Karpas-422 (cell line): ENCODE results near the gene SMIM23. TPM values are rescaled to one million over a fixed set of nuclear protein-coding genes. Genes with fewer than 3 reads are reported as not detected.

Source experiments
- DNase-seq: peaks from one replicate; pipeline ENCODE4 v3.0.0-alpha.2; 2015
- H2AFZ ChIP-seq: fragments of 200-600 bp; sonication (generic); 2 replicates; pipeline ENCODE4 v1.6.1; 2014; ENCODE audit warnings: antibody characterized with exemption, low read length, mixed read lengths
- H3K27ac ChIP-seq: fragments of 200-600 bp; sonication (generic); 2 replicates; pipeline ENCODE4 v1.5.1; 2014; ENCODE audit warnings: mild to moderate bottlenecking, low read length, moderate library complexity
- H3K27me3 ChIP-seq: fragments of 200-600 bp; sonication (generic); 2 replicates; pipeline ENCODE4 v1.6.1; 2014; ENCODE audit warnings: low read length, mixed read lengths
- H3K36me3 ChIP-seq: fragments of 200-600 bp; sonication (generic); 2 replicates; pipeline ENCODE4 v1.6.1; 2014; ENCODE audit warnings: low read length, mixed read lengths; ENCODE audit not compliant: insufficient read depth
- H3K4me1 ChIP-seq: fragments of 200-600 bp; sonication (generic); 2 replicates; pipeline ENCODE4 v1.6.1; 2014; ENCODE audit warnings: mild to moderate bottlenecking, low read length, mixed read lengths
- H3K4me2 ChIP-seq: fragments of 200-600 bp; sonication (generic); 2 replicates; pipeline ENCODE4 v1.6.1; 2014; ENCODE audit warnings: low read length, low read depth, mild to moderate bottlenecking; ENCODE audit not compliant: poor library complexity, severe bottlenecking
- H3K4me3 ChIP-seq: fragments of 200-600 bp; sonication (generic); 2 replicates; pipeline ENCODE4 v1.5.1; 2014; ENCODE audit warnings: mild to moderate bottlenecking, antibody characterized with exemption, low read length, mixed read lengths
- H3K79me2 ChIP-seq: fragments of 200-600 bp; sonication (generic); 2 replicates; pipeline ENCODE4 v1.6.1; 2014; ENCODE audit warnings: mild to moderate bottlenecking, low read length, mixed read lengths
- H3K9ac ChIP-seq: fragments of 200-600 bp; sonication (generic); 2 replicates; pipeline ENCODE4 v1.6.0; 2014; ENCODE audit warnings: low read length
- H3K9me2 ChIP-seq: fragments of 200-600 bp; sonication (generic), shearing (Covaris generic); replicated peaks from 2 replicates; pipeline ENCODE4 v1.6.0; 2014; ENCODE audit warnings: mild to moderate bottlenecking, low read length, moderate library complexity; ENCODE audit not compliant: insufficient read depth
- H3K9me3 ChIP-seq: fragments of 300-700, 200-600 bp; sonication (generic); 2 replicates; pipeline ENCODE4 v1.6.1; 2014; ENCODE audit warnings: low read length, mixed read lengths
- H4K20me1 ChIP-seq: fragments of 200-600 bp; sonication (generic); 2 replicates; pipeline ENCODE4 v1.6.1; 2014; ENCODE audit warnings: mild to moderate bottlenecking, antibody characterized with exemption, low read length, low read depth; ENCODE audit not compliant: insufficient read depth
- total RNA-seq: library from RNA; depleted of rRNA; stranded (reverse); fragments of >200 nt; shearing (Covaris generic); gene quantifications from 2 replicates; pipeline ENCODE4 v1.2.3, GENCODE V29; 2014; ENCODE audit warnings: low replicate concordance; rRNA removed

The SMIM23 gene
- total RNA-seq, 1 experiment from 2014 or later: not detected

DNA sequence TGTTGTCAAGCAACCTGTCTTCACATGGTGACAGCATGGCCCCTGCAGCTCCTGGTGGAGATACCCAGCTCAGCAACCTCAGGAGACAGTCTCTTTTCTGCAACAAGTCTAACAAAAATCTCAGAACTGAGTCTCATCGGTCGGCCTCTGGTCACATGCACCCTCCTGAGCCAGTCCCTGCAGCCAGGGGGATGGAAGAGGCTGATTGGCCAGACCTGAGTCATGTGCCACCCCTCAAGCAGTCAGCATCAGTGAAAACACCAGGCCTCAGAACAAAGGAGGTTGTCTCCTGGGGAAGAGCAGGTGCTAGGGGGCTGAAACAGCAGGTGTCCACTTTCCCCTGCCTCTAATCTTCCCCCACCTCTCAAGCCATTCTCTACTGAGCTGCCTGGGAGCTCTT, 54.4 kb downstream of the SMIM23 start:
- H3K4me3 ChIP-seq: no peak overlapping the region
- H3K4me1 ChIP-seq: no peaks in the 10 kb centered on the region
- peak; percentile 71 for DNase-seq
- no peaks in the 10 kb centered on the region for H4K20me1 ChIP-seq
- no peak overlapping the region for H2AFZ ChIP-seq
- H3K27ac ChIP-seq: no peak overlapping the region
- H3K4me2 ChIP-seq: no peak overlapping the region
- no peaks in the 10 kb centered on the region; the same call in 1 of the 2 replicates for H3K36me3 ChIP-seq
- no peaks in the 10 kb centered on the region for H3K27me3 ChIP-seq
- H3K9ac ChIP-seq: no peak overlapping the region
- H3K9me2 ChIP-seq: no peaks in the 10 kb centered on the region
- no peaks in the 10 kb centered on the region for H3K9me3 ChIP-seq
- H3K79me2 ChIP-seq: no peaks in the 10 kb centered on the region

Other genes starting within 250 kb of the SMIM23 start
- 52.3 and 72.9 TPM in 2 replicates for gene FBXW11, start 220.8 kb downstream of the SMIM23 start, total RNA-seq